Neural cell (in vitro differentiated cells): ENCODE measurements around the gene BMPR1B. TPM values are rescaled to one million over a fixed set of nuclear protein-coding genes. Genes with fewer than 3 reads are reported as not detected.

Experiments used
- H2AFZ ChIP-seq: fragments of 200-600, 300-800 bp; sonication (generic), shearing (Covaris generic); 2 replicates; pipeline ENCODE4 v1.6.0; 2014; ENCODE audit warnings: low read depth, mild to moderate bottlenecking, antibody characterized with exemption, low read length, moderate library complexity
- H3F3A ChIP-seq: fragments of 200-600 bp; shearing (Covaris generic); 2 replicates; pipeline ENCODE4 v1.6.1; 2016; ENCODE audit warnings: mild to moderate bottlenecking, moderate library complexity, mixed read lengths, antibody characterized with exemption, low read length; ENCODE audit not compliant: insufficient read depth, poor library complexity, severe bottlenecking
- H3K27ac ChIP-seq: fragments of 200-600, 300-800 bp; sonication (generic), shearing (Covaris generic); 2 replicates; pipeline ENCODE4 v1.5.1; 2014; ENCODE audit warnings: mild to moderate bottlenecking, low read length, moderate library complexity
- H3K27me3 ChIP-seq: fragments of 300-800, 200-600 bp; sonication (generic), shearing (Covaris generic); 2 replicates; pipeline ENCODE4 v1.6.0; 2014; ENCODE audit warnings: mild to moderate bottlenecking, low read depth, low read length, moderate library complexity; ENCODE audit not compliant: insufficient read depth
- H3K36me3 ChIP-seq: fragments of 300-800, 200-600 bp; sonication (generic), shearing (Covaris generic); 2 replicates; pipeline ENCODE4 v1.5.1; 2014; ENCODE audit warnings: mild to moderate bottlenecking, antibody characterized with exemption, low read length, moderate library complexity; ENCODE audit not compliant: insufficient read depth
- H3K4me2 ChIP-seq: fragments of 300-800, 200-600 bp; sonication (generic), shearing (Covaris generic); 2 replicates; pipeline ENCODE4 v1.6.0; 2014; ENCODE audit warnings: mild to moderate bottlenecking, low read length
- H3K4me3 ChIP-seq: fragments of 300-800, 200-600 bp; sonication (generic), shearing (Covaris generic); 2 replicates; pipeline ENCODE4 v1.5.1; 2014; ENCODE audit warnings: mild to moderate bottlenecking, low read length, moderate library complexity
- H3K79me2 ChIP-seq: fragments of 200-600 bp; shearing (Covaris generic); replicated peaks from 2 replicates; pipeline ENCODE4 v1.6.0; 2014; ENCODE audit warnings: mild to moderate bottlenecking, low read length, moderate library complexity; ENCODE audit not compliant: insufficient read depth
- H3K9ac ChIP-seq: fragments of 300-800, 200-600 bp; sonication (generic), shearing (Covaris generic); 2 replicates; pipeline ENCODE4 v1.6.1; 2016; ENCODE audit warnings: mild to moderate bottlenecking, low read length, mixed read lengths
- H3K9me2 ChIP-seq: fragments of 200-600 bp; shearing (Covaris generic); 2 replicates; pipeline ENCODE4 v1.6.1; 2016; ENCODE audit warnings: mild to moderate bottlenecking, low read length, mixed read lengths; ENCODE audit not compliant: insufficient read depth
- H3K9me3 ChIP-seq: fragments of 200-600, 300-800 bp; sonication (generic), shearing (Covaris generic); 2 replicates; pipeline ENCODE4 v1.6.1; 2016; ENCODE audit warnings: mild to moderate bottlenecking, mixed run types, low read length, moderate library complexity, mixed read lengths
- H4K20me1 ChIP-seq: fragments of 200-600 bp; shearing (Covaris generic); 2 replicates; pipeline ENCODE4 v1.6.1; 2016; ENCODE audit warnings: mild to moderate bottlenecking, mixed run types; ENCODE audit not compliant: insufficient read depth
- EP300 ChIP-seq: fragments of 450-650 bp; conservative IDR thresholded peaks from 2 replicates; pipeline ENCODE4 v1.6.1; 2014; ENCODE audit warnings: antibody characterized with exemption, mild to moderate bottlenecking, moderate library complexity; ENCODE audit not compliant: poor library complexity, severe bottlenecking
- EZH2 ChIP-seq: fragments of 200-600, 300-800 bp; shearing (Covaris generic), sonication (generic); IDR thresholded peaks from 2 replicates; pipeline ENCODE4 v1.6.1; 2014; ENCODE audit warnings: antibody characterized with exemption, low read length, borderline replicate concordance, mild to moderate bottlenecking; ENCODE audit not compliant: insufficient read depth, poor library complexity, severe bottlenecking
- MXI1 ChIP-seq: fragments of 450-650 bp; conservative IDR thresholded peaks from 2 replicates; pipeline ENCODE4 v1.6.1; 2014; ENCODE audit warnings: antibody characterized with exemption, mild to moderate bottlenecking; ENCODE audit not compliant: poor library complexity, severe bottlenecking
- POLR2AphosphoS5 ChIP-seq: IDR thresholded peaks from 2 replicates; pipeline ENCODE4 v1.6.1; 2012
- RAD21 ChIP-seq: fragments of 450-650 bp; conservative IDR thresholded peaks from 2 replicates; pipeline ENCODE4 v1.6.1; 2014; ENCODE audit warnings: antibody characterized with exemption, mild to moderate bottlenecking, moderate library complexity
- REST ChIP-seq: IDR thresholded peaks from 2 replicates; pipeline ENCODE4 v1.6.1; 2012; ENCODE audit warnings: borderline replicate concordance
- SMC3 ChIP-seq: fragments of 450-650 bp; conservative IDR thresholded peaks from 2 replicates; pipeline ENCODE4 v1.6.1; 2014; ENCODE audit warnings: antibody characterized with exemption, mild to moderate bottlenecking, moderate library complexity; ENCODE audit not compliant: poor library complexity
- TAF1 ChIP-seq: IDR thresholded peaks from 2 replicates; pipeline ENCODE4 v1.6.1; 2012; ENCODE audit warnings: low read depth
- polyA plus RNA-seq: library from polyadenylated mRNA; depleted of rRNA; stranded (reverse); fragments of >200 nt; gene quantifications from 2 replicates; pipeline ENCODE4 v1.2.3, GENCODE V29; 2014
- TF ChIP-seq, protein P1 (sequence below): fragments of 450-650 bp; IDR thresholded peaks from 2 replicates; pipeline ENCODE4 v1.5.1; 2014; ENCODE audit warnings: antibody characterized with exemption, mild to moderate bottlenecking, moderate library complexity; ENCODE audit not compliant: poor library complexity, severe bottlenecking

The BMPR1B gene
- polyA plus RNA-seq, 1 donor from 2014 or later = 1.6 TPM

DNA sequence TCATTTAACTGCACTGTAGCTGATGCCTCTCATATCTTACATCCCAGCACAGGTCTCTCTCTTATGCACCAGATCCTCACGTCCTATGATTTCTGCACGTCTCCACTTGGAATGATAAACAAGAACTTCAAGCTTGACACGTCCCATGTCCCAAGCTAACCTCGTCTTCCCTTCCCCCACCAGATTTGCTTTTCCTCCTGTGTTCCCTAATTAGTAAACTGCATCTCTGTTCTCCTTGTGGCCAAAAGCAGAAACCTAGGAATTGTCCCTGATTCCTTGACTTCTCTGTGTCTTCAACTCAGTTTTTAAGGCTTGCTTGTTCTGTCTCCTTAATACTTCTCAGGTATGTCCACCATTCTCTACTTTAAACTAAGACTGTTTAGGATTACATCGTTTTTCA lies 171.9 kb downstream of the BMPR1B start:
- Histone ChIP-seq H2AFZ (no peak overlapping the region), H3K9me2 (no peaks in the 10 kb centered on the region), H4K20me1 (no peaks in the 10 kb centered on the region), H3K4me3 (no peak overlapping the region), H3K27ac (no peak overlapping the region), H3K9me3 (no peaks in the 10 kb centered on the region), H3K27me3 (no peaks in the 10 kb centered on the region), H3K4me2 (no peak overlapping the region), H3K79me2 (no peaks in the 10 kb centered on the region), H3K36me3 (no peaks in the 10 kb centered on the region), H3F3A (no peaks in the 10 kb centered on the region), H3K9ac (no peak overlapping the region)
- TF ChIP-seq REST (no peak), MXI1 (no peak), EP300 (no peak), RAD21 (no peak), EZH2 (no peak), POLR2AphosphoS5 (no peak)
- TF ChIP-seq, protein P1, sequence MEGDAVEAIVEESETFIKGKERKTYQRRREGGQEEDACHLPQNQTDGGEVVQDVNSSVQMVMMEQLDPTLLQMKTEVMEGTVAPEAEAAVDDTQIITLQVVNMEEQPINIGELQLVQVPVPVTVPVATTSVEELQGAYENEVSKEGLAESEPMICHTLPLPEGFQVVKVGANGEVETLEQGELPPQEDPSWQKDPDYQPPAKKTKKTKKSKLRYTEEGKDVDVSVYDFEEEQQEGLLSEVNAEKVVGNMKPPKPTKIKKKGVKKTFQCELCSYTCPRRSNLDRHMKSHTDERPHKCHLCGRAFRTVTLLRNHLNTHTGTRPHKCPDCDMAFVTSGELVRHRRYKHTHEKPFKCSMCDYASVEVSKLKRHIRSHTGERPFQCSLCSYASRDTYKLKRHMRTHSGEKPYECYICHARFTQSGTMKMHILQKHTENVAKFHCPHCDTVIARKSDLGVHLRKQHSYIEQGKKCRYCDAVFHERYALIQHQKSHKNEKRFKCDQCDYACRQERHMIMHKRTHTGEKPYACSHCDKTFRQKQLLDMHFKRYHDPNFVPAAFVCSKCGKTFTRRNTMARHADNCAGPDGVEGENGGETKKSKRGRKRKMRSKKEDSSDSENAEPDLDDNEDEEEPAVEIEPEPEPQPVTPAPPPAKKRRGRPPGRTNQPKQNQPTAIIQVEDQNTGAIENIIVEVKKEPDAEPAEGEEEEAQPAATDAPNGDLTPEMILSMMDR = no peak

- Histone ChIP-seq H3K27me3 (no peaks in the 10 kb centered on the region), H3K79me2 (no peaks in the 10 kb centered on the region), H3K4me3 (no peak overlapping the region), H3K9me2 (no peaks in the 10 kb centered on the region), H4K20me1 (no peaks in the 10 kb centered on the region), H3K9me3 (no peaks in the 10 kb centered on the region), H3F3A (no peaks in the 10 kb centered on the region), H3K27ac (no peak overlapping the region), H2AFZ (no peak overlapping the region), H3K9ac (no peak overlapping the region), H3K4me2 (no peak overlapping the region), H3K36me3 (no peaks in the 10 kb centered on the region)
- no peak for TF ChIP-seq EP300
- TF ChIP-seq POLR2AphosphoS5 = no peak
- no peak for TF ChIP-seq SMC3
- TF ChIP-seq EZH2 = no peak
- TF ChIP-seq, protein P1 = no peak
- no peak for TF ChIP-seq RAD21
- no peak for TF ChIP-seq REST
- TF ChIP-seq MXI1 = no peak
- TF ChIP-seq TAF1 = no peak
Measured at GRCh38 chr4:94931626-94932025, 173.9 kb downstream of the BMPR1B start.
